Effector memory CD4-positive, alpha-beta T cell (primary cell): Measurements from ENCODE around the gene EHMT2.

ENCODE experiments used
- DNase-seq, 3 donors: peaks; one replicate each; pipeline ENCODE4 v3.0.0-alpha.2; 2020
- H3K27ac ChIP-seq: 2 replicates; pipeline ENCODE4 v1.7.0; 2013; ENCODE audit warnings: mild to moderate bottlenecking, low read length, moderate library complexity; ENCODE audit not compliant: insufficient read depth, poor library complexity, severe bottlenecking
- H3K27me3 ChIP-seq: replicated peaks from 2 replicates; pipeline ENCODE4 v1.7.0; 2013; ENCODE audit warnings: mild to moderate bottlenecking, low read length; ENCODE audit not compliant: insufficient read depth, control insufficient read depth, poor library complexity, severe bottlenecking
- H3K36me3 ChIP-seq: 2 replicates; pipeline ENCODE4 v1.7.0; 2013; ENCODE audit warnings: mild to moderate bottlenecking, low read length, moderate library complexity; ENCODE audit not compliant: control insufficient read depth, insufficient read depth
- H3K4me1 ChIP-seq: 2 replicates; pipeline ENCODE4 v1.7.0; 2013; ENCODE audit warnings: low read length, mild to moderate bottlenecking; ENCODE audit not compliant: control insufficient read depth, insufficient read depth, poor library complexity, severe bottlenecking
- H3K4me3 ChIP-seq: 2 replicates; pipeline ENCODE4 v1.7.0; 2013; ENCODE audit warnings: low read length, low read depth, mild to moderate bottlenecking; ENCODE audit not compliant: insufficient read depth, poor library complexity, severe bottlenecking
- H3K9me3 ChIP-seq: 2 replicates; pipeline ENCODE4 v1.7.0; 2013; ENCODE audit warnings: mild to moderate bottlenecking, low read length, moderate library complexity; ENCODE audit not compliant: control insufficient read depth

The EHMT2 gene

DNA sequence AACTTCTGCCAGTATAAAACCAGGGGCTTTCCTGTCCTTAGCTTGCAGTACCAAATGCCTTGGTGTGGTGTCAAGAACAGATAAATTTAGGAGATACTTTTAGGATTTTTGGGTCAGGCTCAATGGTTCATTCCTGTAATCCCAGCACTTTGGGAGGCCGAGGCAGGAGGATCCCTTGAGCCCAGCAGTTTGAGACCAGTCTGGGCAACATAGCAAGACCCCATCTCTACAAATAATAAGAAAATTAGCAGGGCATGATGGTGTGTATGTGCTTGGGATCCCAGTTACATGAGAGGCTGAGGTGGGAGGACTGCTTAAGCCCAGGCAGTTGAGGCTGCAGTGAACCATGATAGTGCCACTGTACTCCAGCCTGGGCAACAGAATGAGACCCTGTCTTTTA, 7.5 kb upstream of the EHMT2 start:
- Histone ChIP-seq H3K27me3 (no peaks in the 10 kb centered on the region), H3K4me3 (no peak overlapping the region)

DNA sequence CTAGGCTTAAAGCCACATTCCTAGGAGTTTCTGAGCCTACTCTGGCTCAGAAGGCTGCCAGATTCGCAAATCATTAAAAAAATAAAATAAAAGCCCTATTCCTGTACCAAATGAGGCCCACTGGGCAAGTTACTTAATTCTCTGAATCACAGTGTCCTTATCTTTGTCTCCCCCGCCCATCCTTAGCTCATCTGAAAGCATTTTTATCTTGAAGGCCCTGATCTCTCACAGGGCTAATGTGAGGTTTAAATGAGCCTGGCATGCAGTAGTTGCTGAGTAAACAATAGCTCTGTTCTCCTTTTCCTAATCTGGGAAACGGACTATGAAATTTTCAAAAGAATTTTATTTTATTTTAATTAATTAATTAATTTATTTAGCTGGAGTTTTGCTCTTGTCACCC, 6.5 kb upstream of the EHMT2 start:
- Histone ChIP-seq H3K4me3 (no peak overlapping the region), H3K36me3 (no peaks in the 10 kb centered on the region), H3K27me3 (no peaks in the 10 kb centered on the region), H3K27ac (no peak overlapping the region), H3K4me1 (peaks cover 8% of the 10 kb centered on the region), H3K9me3 (no peaks in the 10 kb centered on the region)
- DNase-seq, result no peak

More for the DNA sequence above, 7.5 kb upstream of the EHMT2 start:
- no peaks in the 10 kb centered on the region for H3K9me3 ChIP-seq
- peaks cover 5% of the 10 kb centered on the region for H3K4me1 ChIP-seq
- no peak for DNase-seq
- H3K36me3 ChIP-seq, result no peaks in the 10 kb centered on the region
- H3K27ac ChIP-seq, result no peak overlapping the region

DNA sequence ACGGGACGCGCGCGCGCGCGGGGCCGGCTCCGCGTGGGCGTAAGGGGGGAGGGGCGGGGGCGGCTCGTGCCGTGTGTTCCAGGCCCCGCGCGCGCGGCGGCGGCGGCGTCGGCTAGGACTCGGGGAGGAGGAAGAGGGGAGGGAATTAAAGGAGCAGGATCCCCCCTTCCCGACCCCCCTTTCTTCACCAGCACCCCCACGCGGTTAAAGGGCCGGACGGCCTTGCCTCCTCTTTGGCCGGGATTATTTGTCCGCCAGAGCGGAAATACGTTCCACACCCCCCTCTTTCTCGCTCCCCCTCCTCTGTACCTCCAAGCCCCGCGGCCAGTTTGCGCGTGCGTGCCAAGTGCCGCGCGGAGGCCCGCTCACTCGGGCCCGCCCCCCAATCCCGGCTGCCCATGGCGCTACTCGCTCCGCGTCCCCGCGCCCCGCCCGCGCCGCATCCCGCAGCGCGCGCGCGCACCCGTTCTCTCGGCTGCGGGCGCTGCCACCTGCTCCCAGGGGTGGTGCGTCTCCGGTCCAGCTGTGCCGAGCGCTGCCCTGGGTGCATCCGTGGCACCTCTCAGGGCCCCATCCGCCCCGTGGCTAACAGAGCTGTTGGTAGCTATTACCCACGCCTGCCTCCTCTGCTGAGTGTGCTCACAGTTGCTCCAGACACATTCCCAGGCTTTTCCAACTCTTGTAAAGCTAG, 4.6 kb upstream of the EHMT2 start, which contains the start of gene ZBTB12:
ZBTB12 (minus strand) TSS at position 134 of the 691 bp plus-strand sequence. CDS start 781 bp downstream, outside the sequence.
- H3K27ac ChIP-seq, result peak within 1 kb of the TSS; percentile 70
- H3K36me3 ChIP-seq, result no peaks in the 10 kb centered on the region
- H3K4me1 ChIP-seq, result peaks cover 12% of the 10 kb centered on the region
- H3K27me3 ChIP-seq, result no peaks in the 10 kb centered on the region
- DNase-seq, result peak; percentile 74 to 81 (median 77)
- no peaks in the 10 kb centered on the region for H3K9me3 ChIP-seq
- H3K4me3 ChIP-seq, result peak within 1 kb of the TSS; percentile 60

DNA sequence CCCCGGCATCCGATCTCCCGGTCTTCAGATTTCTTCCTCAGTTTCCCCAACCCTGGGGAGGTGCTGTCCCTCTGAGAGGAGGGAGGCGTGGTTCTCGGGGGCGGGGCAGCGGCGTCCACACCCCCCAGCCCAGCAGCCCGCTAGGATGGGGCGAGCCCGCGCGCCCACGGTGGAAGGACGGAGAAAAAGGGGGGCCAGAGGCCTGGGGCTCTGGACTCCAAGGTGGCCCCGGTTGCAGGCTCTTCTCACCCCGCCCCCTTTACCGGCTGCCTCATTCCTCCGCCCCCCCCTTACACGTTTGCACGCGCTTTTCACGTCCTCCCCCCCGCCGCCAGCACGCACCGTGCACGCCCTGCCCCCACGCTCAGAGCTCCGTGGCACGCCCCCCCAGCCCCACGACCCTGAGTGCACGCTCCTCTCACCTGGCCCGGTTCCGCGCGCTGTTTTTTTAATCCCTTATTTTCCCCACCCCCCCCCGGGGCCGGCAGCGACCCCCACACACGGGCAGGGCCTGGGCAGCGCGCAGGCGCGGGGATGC, 4.0 kb upstream of the EHMT2 start:
- no peaks in the 10 kb centered on the region for H3K27me3 ChIP-seq
- peak overlapping the region; percentile 70 for H3K27ac ChIP-seq
- H3K36me3 ChIP-seq, result no peaks in the 10 kb centered on the region
- DNase-seq, result peak in 2 of 3 donors; percentile 34 to 53
- no peaks in the 10 kb centered on the region for H3K9me3 ChIP-seq
- peaks cover 18% of the 10 kb centered on the region for H3K4me1 ChIP-seq
- peak overlapping the region; percentile 60 for H3K4me3 ChIP-seq

DNA sequence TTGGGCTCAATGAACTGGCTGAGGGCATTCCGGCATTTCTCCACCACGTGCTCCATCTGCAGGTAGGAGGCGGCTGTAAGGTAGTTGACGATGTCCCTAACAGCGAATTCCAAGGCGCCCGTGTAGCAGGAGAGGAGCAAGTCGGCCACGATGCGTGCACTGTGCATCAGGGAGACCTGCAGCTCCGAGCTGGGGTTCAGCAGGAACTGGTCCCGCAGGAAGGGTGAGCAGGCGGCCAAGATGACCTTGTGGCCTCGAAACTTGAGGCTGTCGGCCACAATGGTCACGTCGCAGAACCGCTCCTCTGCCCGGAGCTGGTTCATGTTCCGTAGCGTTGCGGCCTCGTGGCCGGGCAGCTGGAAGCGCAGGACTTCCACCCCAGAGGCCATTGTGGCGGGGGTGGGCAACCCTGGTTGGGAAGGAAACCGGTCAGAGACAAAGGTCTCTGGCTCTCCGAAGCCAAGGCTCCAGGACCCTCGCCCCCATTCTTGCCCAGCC, 3.5 kb upstream of the EHMT2 start:
- peaks cover 22% of the 10 kb centered on the region for H3K4me1 ChIP-seq
- H3K27ac ChIP-seq, result peak overlapping the region; percentile 70
- peak overlapping the region; percentile 60 for H3K4me3 ChIP-seq
- no peaks in the 10 kb centered on the region for H3K36me3 ChIP-seq
- no peaks in the 10 kb centered on the region for H3K27me3 ChIP-seq
- H3K9me3 ChIP-seq, result no peaks in the 10 kb centered on the region
- no peak for DNase-seq

DNA sequence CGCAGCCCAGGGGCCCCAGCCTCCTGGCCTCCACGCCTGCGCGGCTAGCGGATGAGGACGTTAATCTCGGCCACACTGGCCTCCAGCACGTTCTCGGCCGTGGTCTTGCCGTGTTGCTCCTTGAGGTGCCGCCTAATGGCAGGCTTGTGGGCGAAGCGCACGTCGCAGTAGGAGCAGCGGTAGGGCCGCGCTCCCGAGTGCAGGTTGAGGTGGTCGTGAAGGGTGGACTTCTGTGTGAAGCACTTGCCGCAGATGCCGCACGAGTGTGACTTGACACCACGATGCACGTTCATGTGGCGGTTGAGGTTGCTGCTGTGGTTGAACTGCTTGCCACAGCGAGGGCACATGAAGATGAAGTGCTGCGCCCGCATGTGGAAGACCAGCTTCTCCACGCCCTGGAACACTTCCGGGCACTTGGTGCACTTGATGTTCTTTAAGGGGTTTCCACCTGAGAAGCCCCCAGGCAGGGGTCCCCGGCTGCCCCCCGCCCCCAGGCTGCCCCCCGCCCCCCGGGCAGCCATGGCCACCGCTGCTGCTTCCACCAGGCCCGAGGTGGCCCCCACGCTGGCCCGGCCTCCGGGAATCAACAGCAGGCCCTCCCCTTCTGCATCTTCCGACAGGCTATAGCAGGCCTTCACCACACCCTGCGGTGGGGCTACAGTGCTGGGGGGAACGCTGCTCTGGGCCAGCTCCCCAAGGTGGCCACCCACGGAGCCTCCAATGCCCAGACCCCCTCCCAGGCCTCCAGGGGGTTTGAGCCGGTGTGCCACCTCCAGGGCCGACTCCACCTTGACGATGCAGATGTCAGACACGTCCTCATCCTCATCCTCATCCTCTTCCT, 2.6 kb upstream of the EHMT2 start:
- H3K4me1 ChIP-seq, result peaks cover 22% of the 10 kb centered on the region
- no peak for DNase-seq
- H3K27ac ChIP-seq, result no peak overlapping the region
- no peaks in the 10 kb centered on the region for H3K9me3 ChIP-seq
- no peak overlapping the region for H3K4me3 ChIP-seq
- H3K36me3 ChIP-seq, result peaks cover 3% of the 10 kb centered on the region
- H3K27me3 ChIP-seq, result no peaks in the 10 kb centered on the region

DNA sequence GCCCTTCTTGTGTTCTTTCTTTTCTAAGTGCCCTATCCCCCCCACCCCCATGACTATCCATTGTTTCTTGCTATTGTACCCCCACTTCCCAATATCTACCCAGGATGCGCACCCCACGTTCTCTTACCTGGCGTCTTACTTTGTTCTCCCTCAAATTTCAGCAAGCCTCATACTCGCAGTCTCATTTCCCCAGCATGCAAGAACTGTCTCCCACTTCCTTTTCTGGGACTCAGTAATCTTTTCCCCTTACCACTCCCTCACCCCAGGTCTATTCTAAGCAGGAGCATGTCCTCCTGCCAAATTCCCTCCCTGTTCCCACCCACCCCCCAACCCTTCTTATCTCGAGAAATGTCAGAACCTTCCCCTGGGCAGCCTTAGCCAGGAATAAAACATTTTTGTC, 1.7 kb upstream of the EHMT2 start:
- H3K36me3 ChIP-seq, result peaks cover 7% of the 10 kb centered on the region
- no peak for DNase-seq
- no peak overlapping the region for H3K27ac ChIP-seq
- peaks cover 22% of the 10 kb centered on the region for H3K4me1 ChIP-seq
- no peaks in the 10 kb centered on the region for H3K27me3 ChIP-seq
- H3K4me3 ChIP-seq, result no peak overlapping the region
- no peaks in the 10 kb centered on the region for H3K9me3 ChIP-seq

DNA sequence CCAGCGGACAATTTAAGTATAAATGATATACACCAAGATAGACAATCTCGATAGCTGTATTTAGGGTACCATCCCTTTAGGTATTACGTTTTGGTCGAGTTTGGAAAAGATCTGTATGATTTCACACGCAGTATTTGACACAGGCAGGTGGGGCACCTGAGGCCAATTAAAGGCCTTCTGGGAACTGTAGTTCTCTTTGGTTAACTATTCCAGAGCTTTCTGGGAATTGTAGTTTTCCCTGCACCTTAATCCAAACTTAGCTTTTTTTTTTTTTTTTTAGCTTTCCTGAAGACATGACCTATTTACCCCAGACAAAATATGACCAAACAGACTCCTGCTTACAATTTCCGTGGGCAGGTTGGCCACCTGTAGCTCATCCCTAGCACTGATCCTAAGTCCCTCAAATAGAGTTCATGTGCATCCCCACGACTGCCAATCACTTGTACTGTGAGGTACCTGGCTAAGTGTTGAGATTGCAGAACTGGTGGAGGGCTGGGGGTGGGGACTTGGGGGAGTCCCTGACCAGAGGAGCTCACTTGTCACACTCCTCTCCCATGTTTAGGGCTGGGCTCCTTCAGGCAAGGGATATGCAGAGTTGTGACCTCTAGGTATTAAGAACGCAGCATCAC, 999 bp upstream of the EHMT2 start:
- Histone ChIP-seq H3K4me1 (peaks cover 22% of the 10 kb centered on the region), H3K4me3 (peak overlapping the region; percentile 93), H3K27me3 (no peaks in the 10 kb centered on the region), H3K36me3 (peaks cover 7% of the 10 kb centered on the region), H3K27ac (peak overlapping the region; percentile 90), H3K9me3 (no peaks in the 10 kb centered on the region)
- peak in 2 of 3 donors; percentile 16 to 34 for DNase-seq

DNA sequence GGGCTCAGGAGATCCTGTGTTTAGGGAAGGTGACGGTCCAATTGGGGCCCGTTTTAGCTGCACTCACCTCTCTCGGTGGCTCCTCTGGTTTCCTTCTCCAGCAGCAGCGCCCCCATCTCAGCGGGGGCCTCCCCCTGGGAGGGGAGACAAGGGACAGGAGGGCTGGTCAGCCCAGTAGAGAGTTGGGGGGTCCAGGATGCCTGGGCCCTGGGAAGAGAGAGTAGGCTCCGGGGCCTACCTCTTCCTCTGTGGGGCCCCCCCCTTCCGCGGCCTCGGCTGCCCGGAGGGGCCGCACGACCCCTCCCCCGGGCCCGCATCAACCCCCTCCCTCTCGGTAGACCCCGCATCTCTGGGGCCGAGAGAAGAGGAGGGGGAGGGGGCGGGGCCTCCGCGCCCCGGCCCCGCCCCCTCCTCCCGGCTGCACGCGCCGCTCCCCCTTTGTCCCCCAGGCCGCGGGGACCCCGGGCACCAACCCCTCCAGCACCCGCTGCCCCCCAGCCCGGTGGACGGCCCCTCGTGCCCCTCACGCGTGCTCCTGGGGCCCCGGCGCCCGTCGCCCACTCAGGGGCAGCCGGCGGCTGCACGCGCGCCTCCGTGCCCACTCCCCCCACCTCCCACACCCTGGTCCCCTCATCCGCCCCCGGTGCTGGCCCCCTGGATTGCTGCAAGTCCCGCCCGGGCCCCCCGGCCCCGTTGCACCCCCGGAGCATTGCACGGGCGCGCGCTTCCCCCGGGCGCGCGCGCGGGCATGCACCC, 464 bp downstream of the EHMT2 start:
- Histone ChIP-seq H3K4me1 (peaks cover 17% of the 10 kb centered on the region), H3K27ac (peak overlapping the region; percentile 90)
- DNase-seq, result peak in 1 of 3 donors; percentile 8

More for the DNA sequence above, 464 bp downstream of the EHMT2 start:
- H3K4me3 ChIP-seq, result peak overlapping the region; percentile 76
- H3K36me3 ChIP-seq, result peaks cover 19% of the 10 kb centered on the region
- no peaks in the 10 kb centered on the region for H3K27me3 ChIP-seq
- H3K9me3 ChIP-seq, result no peaks in the 10 kb centered on the region
